Esophagus squamous epithelium (tissue), 4 donors: Measurements from ENCODE around the gene SLCO2B1.

Source experiments
- POLR2A ChIP-seq, 4 donors: fragments of 450-650 bp; IDR thresholded peaks; one replicate each; pipeline ENCODE4 v1.6.1; 2017; ENCODE audit warnings: antibody characterized with exemption in 4 of 4, mild to moderate bottlenecking in 4 of 4, moderate library complexity in 3 of 4
- TF ChIP-seq, protein P1 (sequence below), 6 experiments: fragments of 450-650 bp in 4 of 6; fragments of 200-600 bp in 2 of 6; sonication (generic) in 2 of 6; IDR thresholded peaks; one replicate each; pipeline ENCODE4 v1.5.1; 2016 to 2019; ENCODE audit warnings: antibody characterized with exemption in 6 of 6, mild to moderate bottlenecking in 4 of 6, moderate library complexity in 4 of 6

DNA sequence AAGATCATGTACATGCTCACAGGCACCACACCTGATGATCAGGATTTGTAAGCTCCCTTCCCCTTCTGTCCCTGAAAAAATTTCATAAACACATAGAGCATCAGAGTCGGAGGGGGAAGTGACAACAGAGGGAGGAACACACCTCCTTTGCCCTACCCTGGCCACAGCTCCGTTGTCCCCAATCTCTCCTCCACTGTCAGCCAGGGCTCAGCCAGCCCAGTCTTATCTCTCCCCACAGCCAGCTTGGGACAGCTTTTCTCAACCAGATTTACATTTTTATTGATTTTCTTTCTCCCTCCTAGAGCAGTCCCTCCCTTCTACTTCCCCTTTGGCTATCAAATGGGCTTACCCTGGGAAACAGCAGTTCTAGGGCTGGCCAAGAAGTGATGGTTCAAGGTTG lies 57.5 kb downstream of the SLCO2B1 start:
- no peak for TF ChIP-seq POLR2A (IDR thresholded peaks at IDR 0.05)
- TF ChIP-seq, protein P1, sequence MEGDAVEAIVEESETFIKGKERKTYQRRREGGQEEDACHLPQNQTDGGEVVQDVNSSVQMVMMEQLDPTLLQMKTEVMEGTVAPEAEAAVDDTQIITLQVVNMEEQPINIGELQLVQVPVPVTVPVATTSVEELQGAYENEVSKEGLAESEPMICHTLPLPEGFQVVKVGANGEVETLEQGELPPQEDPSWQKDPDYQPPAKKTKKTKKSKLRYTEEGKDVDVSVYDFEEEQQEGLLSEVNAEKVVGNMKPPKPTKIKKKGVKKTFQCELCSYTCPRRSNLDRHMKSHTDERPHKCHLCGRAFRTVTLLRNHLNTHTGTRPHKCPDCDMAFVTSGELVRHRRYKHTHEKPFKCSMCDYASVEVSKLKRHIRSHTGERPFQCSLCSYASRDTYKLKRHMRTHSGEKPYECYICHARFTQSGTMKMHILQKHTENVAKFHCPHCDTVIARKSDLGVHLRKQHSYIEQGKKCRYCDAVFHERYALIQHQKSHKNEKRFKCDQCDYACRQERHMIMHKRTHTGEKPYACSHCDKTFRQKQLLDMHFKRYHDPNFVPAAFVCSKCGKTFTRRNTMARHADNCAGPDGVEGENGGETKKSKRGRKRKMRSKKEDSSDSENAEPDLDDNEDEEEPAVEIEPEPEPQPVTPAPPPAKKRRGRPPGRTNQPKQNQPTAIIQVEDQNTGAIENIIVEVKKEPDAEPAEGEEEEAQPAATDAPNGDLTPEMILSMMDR (IDR thresholded peaks at IDR 0.05), result no peak
